ENCODE data around the gene FUT3.

Gene FUT3

GRCh38 chr19:5823579-5824281 is 27.5 kb downstream of the FUT3 start:
- peak; percentile 70 for DNase-seq

DNA sequence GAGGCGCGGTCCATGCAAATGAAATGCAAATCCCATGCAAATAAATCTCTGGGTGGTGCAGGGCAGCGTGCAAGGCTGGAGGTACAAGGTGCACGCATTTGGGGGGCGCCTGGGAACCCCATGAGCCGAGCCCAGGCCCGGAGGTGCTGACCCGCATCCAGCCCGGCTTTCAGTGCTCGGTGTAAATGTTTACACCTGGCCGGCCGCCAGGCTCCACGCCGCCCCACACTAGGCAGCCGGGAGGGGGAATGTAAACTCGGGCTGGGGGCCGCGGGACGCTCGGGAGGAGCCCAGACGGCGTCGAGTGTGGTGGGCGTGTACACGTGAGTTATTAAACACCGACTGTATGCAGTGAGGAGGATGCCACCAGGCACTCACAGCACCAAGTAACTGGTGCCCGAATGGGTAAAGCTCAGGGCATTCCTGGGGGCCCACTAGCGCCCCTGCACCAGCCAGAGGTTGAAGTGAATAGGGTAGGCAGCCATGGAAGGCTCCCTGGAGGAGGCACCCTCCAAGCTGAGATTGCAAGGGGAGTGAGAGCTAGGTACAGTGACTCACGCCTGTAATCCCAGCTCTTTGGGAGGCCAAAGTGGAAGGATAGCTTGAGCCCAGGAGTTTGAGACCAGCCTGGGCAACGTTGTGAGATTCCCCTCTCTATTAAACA is 28.9 kb downstream of the FUT3 start:
- DNase-seq: peak; percentile 30

- DNase-seq: no peak
Observed at GRCh38 chr19:5821521-5822180, 29.6 kb downstream of the FUT3 start.

- no peak for DNase-seq
Observed at GRCh38 chr19:5820785-5821184, 30.5 kb downstream of the FUT3 start.

DNA sequence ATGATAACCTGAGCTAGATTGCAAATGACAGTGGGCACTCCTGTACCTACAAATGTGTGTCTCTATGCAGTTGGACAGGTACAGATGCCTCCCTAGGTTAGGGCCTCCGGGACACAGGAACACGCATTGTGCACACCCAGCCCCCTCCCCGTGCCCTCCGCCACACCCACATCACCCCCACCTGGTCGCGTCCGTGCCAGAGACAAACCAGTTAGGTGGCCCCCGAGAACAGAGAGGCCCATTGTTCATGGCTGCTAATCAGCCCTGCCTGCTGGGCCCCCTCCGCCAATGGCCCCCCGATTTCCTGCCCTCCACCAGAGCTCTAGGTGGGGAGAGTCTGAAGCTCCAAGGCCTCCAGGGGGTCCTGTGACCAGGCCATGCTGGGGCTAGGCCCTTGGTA is 32.7 kb downstream of the FUT3 start:
- DNase-seq: no peak

DNA sequence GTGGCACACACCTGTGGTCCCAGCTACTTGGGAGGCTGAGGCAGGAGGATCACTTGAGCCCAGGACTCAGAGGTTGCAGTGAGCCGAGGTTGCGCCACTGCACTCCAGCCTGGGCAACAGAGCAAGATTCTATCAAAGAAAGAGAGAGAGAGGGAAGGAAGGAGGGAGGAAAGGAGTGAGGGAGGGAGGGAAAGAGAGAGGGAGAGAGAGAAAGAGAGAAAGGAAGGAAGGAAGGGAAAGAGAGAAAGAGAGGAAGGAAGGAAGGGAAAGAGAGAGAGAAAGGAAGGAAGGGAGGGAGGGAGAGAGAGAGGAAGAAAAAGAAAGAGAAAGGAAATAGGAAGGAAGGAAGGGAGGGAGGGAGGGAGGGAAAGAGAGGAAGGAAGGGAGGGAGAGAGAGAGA is 34.0 kb downstream of the FUT3 start:
- no peak for DNase-seq

DNA sequence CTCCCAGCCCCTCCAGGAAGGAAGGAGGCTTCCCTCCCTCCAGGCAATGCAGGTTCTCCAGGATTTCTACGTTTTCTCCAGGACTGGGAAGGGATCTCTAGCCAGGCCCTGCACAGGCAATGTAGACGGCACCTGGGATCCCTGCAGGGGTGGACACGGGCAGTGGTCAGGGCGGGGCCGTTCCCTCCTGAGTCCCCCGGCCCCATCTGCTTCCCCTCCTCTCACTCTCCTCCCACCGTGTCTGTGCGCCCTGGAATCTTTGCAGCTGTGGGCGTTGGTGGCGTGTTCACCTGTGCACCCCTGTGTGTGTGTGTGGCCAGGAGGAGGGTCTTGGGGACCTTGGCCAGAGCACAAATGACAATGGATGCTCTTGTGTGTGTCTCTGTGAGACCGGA is 36.4 kb downstream of the FUT3 start:
- no peak for DNase-seq

DNA sequence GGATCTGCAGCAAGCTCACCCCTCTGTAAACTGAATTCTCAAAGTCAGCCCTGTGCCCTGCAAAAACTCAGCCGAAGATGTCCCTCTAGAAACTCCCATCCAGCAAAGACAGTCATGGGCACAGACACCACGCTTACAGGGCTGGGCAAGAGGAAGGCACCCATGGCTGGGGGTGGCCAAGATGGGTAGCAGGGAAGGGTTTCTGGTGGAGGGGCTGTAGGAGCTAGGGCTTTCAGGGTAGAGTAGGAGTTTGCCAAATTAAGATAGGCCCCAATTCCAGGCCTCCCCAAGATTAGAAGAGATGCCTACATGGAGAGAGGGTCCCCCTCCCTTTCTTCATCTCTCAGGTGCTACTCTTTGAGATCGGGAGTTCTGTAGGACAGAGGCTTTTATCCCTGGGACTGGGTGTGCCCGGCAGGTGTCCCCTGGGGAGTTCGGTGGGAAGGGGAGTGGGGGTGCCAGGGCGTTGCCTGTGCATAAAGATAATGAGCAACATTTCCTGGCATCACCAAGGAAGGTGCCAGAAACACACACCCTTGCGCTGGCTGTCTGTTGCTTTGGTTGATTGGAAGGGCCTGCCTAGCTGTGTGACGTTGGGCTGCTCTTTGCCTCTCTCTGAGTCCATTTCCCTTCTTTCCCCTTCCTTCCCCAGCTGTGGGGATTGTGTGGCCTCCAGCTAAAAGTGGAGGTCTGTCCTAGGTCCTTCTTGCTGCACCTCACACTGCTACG is 37.0 kb downstream of the FUT3 start:
- no peak for DNase-seq

- no peak for DNase-seq
Observed at GRCh38 chr19:5811117-5811516, 40.1 kb downstream of the FUT3 start.

GRCh38 chr19:5809469-5809868 is 41.8 kb downstream of the FUT3 start:
- no peak for DNase-seq

DNA sequence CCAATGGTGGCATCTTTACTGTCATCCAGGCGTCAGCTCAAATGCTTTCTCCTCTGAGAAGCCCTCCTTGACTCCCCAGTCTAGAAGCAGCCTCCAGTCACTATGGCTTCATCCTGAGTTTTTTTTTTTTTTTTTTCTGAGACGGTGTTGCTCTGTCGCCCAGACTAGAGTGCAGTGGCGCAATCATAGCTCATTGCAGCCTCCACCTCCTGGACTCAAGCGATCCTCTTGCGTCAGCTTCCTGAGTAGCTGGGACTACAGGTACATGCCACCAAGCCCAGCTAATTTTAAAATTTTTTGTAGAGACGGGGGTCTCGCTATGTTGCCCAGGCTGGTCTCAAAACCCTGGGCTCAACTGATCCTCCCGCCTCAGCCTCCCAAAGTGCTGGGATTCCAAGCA is 42.2 kb downstream of the FUT3 start:
- no peak for DNase-seq

GRCh38 chr19:5808120-5808816 is 43.0 kb downstream of the FUT3 start:
- DNase-seq: no peak

DNA sequence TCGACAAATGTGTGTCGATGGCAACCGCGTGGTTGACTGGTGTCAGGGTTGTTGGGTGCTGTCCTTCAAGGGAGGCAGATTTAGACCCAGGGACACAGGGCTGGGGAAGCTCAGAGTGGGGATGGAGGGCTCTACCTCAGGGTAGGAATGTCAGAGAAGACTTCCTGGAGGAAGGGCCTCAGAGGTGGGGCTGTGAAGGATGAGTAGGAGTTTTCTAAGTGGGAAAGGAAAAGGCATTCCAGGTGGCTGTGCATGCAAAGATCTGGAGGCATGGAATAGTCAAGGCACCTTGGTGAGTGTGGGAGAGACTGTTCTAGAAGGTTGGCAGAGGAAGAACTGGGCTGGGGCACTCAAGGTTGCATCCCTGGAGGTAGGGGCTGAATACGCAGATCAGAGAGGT is 44.3 kb downstream of the FUT3 start:
- no peak for DNase-seq

DNA sequence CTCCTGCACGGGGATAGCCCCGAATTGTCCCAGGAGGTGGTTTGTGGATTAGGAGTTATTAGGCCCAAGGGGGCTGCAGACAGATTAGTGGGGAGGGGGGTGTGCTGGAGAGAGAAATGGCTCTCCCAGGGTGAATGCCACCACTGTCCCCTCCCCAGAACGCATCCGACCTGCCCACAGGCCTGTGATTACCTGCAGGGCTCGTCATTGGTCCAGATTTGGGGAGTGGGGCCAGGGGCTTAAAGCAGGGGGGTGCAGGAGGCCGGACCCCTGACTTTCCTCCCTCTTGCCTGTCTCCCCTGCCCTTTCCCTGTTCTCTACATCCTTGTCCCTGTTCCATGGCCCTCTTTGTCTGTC is 45.1 kb downstream of the FUT3 start:
- DNase-seq: no peak

- DNase-seq: peak; percentile 84
Observed at GRCh38 chr19:5805462-5806132, 45.7 kb downstream of the FUT3 start.

DNA sequence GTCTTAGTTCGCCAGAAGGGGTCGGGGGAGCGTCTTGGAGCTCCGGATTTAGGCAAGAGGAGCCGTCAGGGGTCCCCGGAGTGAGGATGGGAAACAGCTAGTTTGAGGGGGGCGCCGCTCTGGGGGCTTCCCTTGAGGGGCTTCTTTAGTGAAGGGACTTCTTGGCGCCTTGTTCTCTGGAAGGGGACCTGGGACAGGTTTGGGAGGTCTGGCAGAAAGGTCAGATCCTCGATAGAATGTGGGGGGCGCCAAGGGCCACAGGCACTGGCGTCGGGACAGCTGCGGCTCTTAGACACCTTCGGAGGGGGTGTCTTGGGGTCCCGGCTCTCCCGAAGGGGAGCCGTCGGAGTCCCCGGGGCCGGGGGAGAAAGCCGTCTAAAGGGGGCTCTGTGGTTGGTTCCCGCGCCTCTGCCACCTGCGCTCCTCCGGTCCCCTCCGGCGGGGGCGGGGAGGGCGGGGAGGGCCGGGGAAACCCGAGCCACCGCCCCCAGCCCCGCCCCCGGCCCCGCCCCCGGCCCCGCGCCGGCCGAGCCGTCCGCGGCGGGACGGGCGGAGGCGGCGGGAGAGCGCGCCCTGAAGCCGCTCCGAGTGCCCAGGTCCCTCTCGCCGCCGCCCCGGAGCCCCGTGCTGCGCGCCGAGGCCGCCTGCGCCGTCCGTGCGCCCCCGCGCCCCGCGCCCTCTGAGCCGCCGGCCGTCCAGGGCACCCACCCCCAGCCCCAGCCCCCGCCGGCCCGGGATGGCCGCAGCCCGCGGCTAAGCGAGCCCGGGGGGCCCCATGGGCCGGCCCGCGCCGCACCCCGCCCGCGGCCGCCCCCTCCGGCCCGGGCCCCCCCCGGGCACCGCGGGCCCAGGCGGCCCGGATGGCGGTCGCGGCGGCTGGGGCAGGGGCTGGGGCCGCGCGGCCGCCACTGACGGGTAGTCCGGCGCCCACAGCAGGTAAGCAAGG is 46.5 kb downstream of the FUT3 start, which contains the start of gene NRTN:
Gene NRTN (plus strand): TSS at position 552 of the 946 bp plus-strand sequence. CDS start 19,099 bp downstream, outside the sequence.
- peak; percentile 72 for DNase-seq

- DNase-seq: peak; percentile 93
Observed at GRCh38 chr19:5803752-5804515, 47.3 kb downstream of the FUT3 start.

DNA sequence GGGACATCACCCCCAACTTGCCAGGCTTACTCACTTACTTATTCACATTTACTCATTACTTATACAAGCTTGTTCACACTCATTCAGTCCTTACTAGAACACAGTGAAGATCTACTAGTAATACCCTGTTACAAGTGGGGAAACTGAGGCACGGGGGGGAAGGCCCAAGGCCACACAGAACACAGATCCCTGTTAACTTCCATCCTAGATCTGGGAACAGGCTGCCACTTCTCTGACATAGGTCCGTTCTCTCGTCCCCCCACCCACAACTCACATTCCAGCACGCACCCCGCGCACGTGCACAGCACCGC is 47.9 kb downstream of the FUT3 start:
- no peak for DNase-seq

DNA sequence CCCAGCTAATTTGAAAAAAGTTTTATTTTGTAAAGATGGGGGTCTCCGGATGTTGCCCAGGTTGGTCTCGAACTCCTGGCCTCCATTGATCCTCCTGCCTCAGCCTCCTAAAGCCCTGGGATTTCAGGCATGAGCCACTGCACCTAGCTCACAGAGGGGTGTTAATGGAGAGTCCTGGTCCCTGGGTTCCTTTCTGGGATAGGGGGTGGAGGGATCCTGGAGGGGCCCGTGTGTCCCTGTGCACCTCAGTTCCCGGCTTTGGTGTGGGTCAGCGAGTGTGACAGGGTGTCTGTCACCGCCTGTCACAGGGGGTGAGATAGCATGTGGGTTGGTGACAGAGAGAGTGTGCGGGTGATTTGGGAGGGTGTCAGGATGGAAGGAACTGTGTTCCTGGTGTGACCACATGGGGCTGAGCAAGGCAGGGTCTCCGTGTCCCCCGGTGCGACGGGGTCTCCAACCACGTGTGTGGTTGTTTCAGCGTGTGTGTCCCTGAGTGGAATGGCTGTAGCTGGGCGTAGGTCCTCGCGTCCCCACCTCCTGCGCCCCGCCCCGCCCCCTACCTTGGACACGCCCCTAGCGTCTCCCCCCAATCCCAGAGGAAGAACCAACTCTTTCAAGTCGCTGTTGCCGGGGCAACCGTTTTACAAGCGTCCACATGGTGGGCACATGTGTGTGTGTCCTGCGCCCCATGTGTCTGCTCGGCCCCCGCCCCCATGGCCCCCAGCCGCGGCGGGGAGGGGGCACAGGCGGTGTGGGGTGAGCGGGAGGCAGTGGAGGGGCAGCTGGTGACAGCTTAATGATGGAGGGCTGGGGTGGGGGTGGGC is 49.2 kb downstream of the FUT3 start:
- DNase-seq: no peak
